IMR-90 (cell line): Measurements from ENCODE around the gene SLC35D2. TPM values are rescaled to one million over a fixed set of nuclear protein-coding genes. Genes with fewer than 3 reads are reported as not detected.

Experiments
- ATAC-seq: fragments of 200-7000 bp; cut with Tn5 transposase; 2 replicates; pipeline ENCODE4 v1.9.1; 2020; ENCODE audit warnings: low read depth, mild to moderate bottlenecking, moderate library complexity
- BruUV-seq: library from RNA; stranded (reverse); fragments of 400-500 nt; replicated peaks from 2 replicates; lab custom pipeline; 2021; lab: Mats Ljungman, UMichigan
- CTCF ChIA-PET: fragments of 300-600 bp; formaldehyde crosslinking; extraction: SDS; loops from one replicate; lab custom pipeline; 2021; ENCODE audit warnings: antibody characterized with exemption; lab: Yijun Ruan, JAX
- POLR2A ChIA-PET: fragments of 300-600 bp; sonication (Branson Sonifier 250); formaldehyde crosslinking; loops from one replicate; lab custom pipeline; 2022; ENCODE audit warnings: antibody characterized with exemption; ENCODE audit not compliant: unreplicated experiment; lab: Charles Lee
- DNase-seq: peaks from one replicate; pipeline ENCODE4 v3.0.0; 2013
- H2AFZ ChIP-seq: replicated peaks from 2 replicates; pipeline ENCODE3; 2013; ENCODE audit warnings: low read length, mild to moderate bottlenecking; ENCODE audit not compliant: poor library complexity
- H2AK5ac ChIP-seq: 2 replicates; pipeline ENCODE4 v1.6.1; 2013; ENCODE audit warnings: low read depth, low read length, inconsistent platforms
- H2AK9ac ChIP-seq: replicated peaks from 2 replicates; pipeline ENCODE3; 2013; ENCODE audit warnings: mild to moderate bottlenecking, low read depth, low read length, moderate library complexity; ENCODE audit not compliant: poor library complexity
- H2BK120ac ChIP-seq: 2 replicates; pipeline ENCODE4 v1.6.1; 2013; ENCODE audit warnings: low read depth, low read length, inconsistent platforms
- H2BK15ac ChIP-seq: 3 replicates; pipeline ENCODE4 v1.6.1; 2013; ENCODE audit warnings: low read depth, low read length, inconsistent platforms
- H2BK20ac ChIP-seq: 2 replicates; pipeline ENCODE4 v1.6.1; 2013; ENCODE audit warnings: low read depth, mild to moderate bottlenecking, inconsistent platforms, low read length, moderate library complexity
- H2BK5ac ChIP-seq: 2 replicates; pipeline ENCODE4 v1.6.1; 2013; ENCODE audit warnings: mild to moderate bottlenecking, low read depth, low read length, inconsistent platforms; ENCODE audit not compliant: poor library complexity, severe bottlenecking
- H3K14ac ChIP-seq: replicated peaks from 2 replicates; pipeline ENCODE4 v1.6.1; 2013; ENCODE audit warnings: low read depth, low read length, inconsistent platforms
- H3K18ac ChIP-seq: 2 replicates; pipeline ENCODE4 v1.6.1; 2013; ENCODE audit warnings: low read depth, low read length, control low read depth
- H3K23ac ChIP-seq: 2 replicates; pipeline ENCODE4 v1.6.1; 2013; ENCODE audit warnings: low read depth, low read length, inconsistent platforms
- H3K27ac ChIP-seq: 2 replicates; pipeline ENCODE4 v1.5.1; 2013; ENCODE audit warnings: mild to moderate bottlenecking, control low read depth, low read length; ENCODE audit not compliant: insufficient read depth
- H3K27me3 ChIP-seq: 2 replicates; pipeline ENCODE4 v1.6.1; 2013; ENCODE audit warnings: low read length; ENCODE audit not compliant: control insufficient read depth, insufficient read depth
- H3K36me3 ChIP-seq: 2 replicates; pipeline ENCODE4 v1.6.1; 2013; ENCODE audit warnings: low read length, mixed read lengths; ENCODE audit not compliant: control insufficient read depth, insufficient read depth
- H3K4ac ChIP-seq: 2 replicates; pipeline ENCODE4 v1.6.1; 2013; ENCODE audit warnings: low read depth, low read length, inconsistent platforms
- H3K4me1 ChIP-seq: 2 replicates; pipeline ENCODE4 v1.6.1; 2013; ENCODE audit warnings: low read length, mixed read lengths; ENCODE audit not compliant: control insufficient read depth, insufficient read depth
- H3K4me2 ChIP-seq: 2 replicates; pipeline ENCODE4 v1.6.1; 2013; ENCODE audit warnings: low read depth, mild to moderate bottlenecking, control low read depth, low read length, moderate library complexity
- H3K4me3 ChIP-seq: 2 replicates; pipeline ENCODE4 v1.5.1; 2013; ENCODE audit warnings: low read depth, mild to moderate bottlenecking, control low read depth, low read length, moderate library complexity; ENCODE audit not compliant: insufficient read depth
- H3K56ac ChIP-seq: 2 replicates; pipeline ENCODE4 v1.6.1; 2013; ENCODE audit warnings: low read length, inconsistent platforms; ENCODE audit not compliant: insufficient read depth; ENCODE audit errors: extremely low read depth
- H3K79me1 ChIP-seq, 2 experiments: 2 replicates each; pipeline ENCODE4 v1.6.1; 2013; ENCODE audit warnings: low read length in 2 of 2, inconsistent platforms in 1 of 2, low read depth in 1 of 2
- H3K9ac ChIP-seq: 2 replicates; pipeline ENCODE4 v1.6.1; 2013; ENCODE audit warnings: low read depth, low read length, control low read depth
- H3K9me1 ChIP-seq: 2 replicates; pipeline ENCODE4 v1.6.1; 2013; ENCODE audit warnings: low read length, inconsistent platforms; ENCODE audit not compliant: insufficient read depth
- H3K9me3 ChIP-seq: 2 replicates; pipeline ENCODE4 v1.6.1; 2013; ENCODE audit warnings: low read length; ENCODE audit not compliant: control insufficient read depth, insufficient read depth
- H4K20me1 ChIP-seq: 2 replicates; pipeline ENCODE4 v1.6.1; 2013; ENCODE audit warnings: low read length, inconsistent platforms; ENCODE audit not compliant: insufficient read depth
- H4K5ac ChIP-seq: 2 replicates; pipeline ENCODE4 v1.6.1; 2013; ENCODE audit warnings: mild to moderate bottlenecking, low read depth, low read length, control low read depth
- H4K8ac ChIP-seq, 2 experiments: 2 replicates each; pipeline ENCODE4 v1.6.1; 2013; ENCODE audit warnings: low read depth in 2 of 2, low read length in 2 of 2, control low read depth in 1 of 2, inconsistent platforms in 1 of 2
- H4K91ac ChIP-seq: 2 replicates; pipeline ENCODE4 v1.6.1; 2013; ENCODE audit warnings: low read depth, low read length, inconsistent platforms; ENCODE audit not compliant: insufficient read depth
- CEBPB ChIP-seq: IDR thresholded peaks from 2 replicates; pipeline ENCODE4 v1.6.1; 2012; ENCODE audit warnings: low read depth, low read length, improper control_type of control experiment
- ELK1 ChIP-seq: fragments of 150-350 bp; IDR thresholded peaks from 2 replicates; pipeline ENCODE4 v1.6.1; 2016; ENCODE audit warnings: low read depth, mild to moderate bottlenecking, low read length, moderate library complexity, borderline replicate concordance
- MAFK ChIP-seq: IDR thresholded peaks from 2 replicates; pipeline ENCODE4 v1.6.1; 2012; ENCODE audit warnings: low read depth, low read length, improper control_type of control experiment
- MXI1 ChIP-seq: IDR thresholded peaks from 2 replicates; pipeline ENCODE4 v1.6.1; 2012; ENCODE audit warnings: low read depth, mild to moderate bottlenecking, low read length, moderate library complexity, borderline replicate concordance
- RCOR1 ChIP-seq: IDR thresholded peaks from 2 replicates; pipeline ENCODE4 v1.6.1; 2012; ENCODE audit warnings: mild to moderate bottlenecking, low read length, improper control_type of control experiment; ENCODE audit not compliant: insufficient replicate concordance
- WGBS, 2 experiments: methylation state at CpG; one replicate each; pipeline versions ENCODE4 v1.1.5 to v1.1.7; 2013; ENCODE audit warnings: missing lambda C conversion rate in 2 of 2; ENCODE audit not compliant: insufficient read length in 1 of 2; ENCODE audit errors: extremely low coverage in 2 of 2; 5-methylcytosine and 5-hydroxymethylcytosine counted together
- dilution Hi-C: fragments of 300-500 bp; cut with HindIII; formaldehyde crosslinking; loops from one replicate; pipeline ENCODE4 v1.14.3; 2018; ENCODE audit warnings: low sequenced_read_pairs; ENCODE audit not compliant: unreplicated experiment
- in situ Hi-C: fragments of 300-500 bp; cut with MboI; formaldehyde crosslinking; loops from 3 replicates; pipeline ENCODE4 v1.14.3; 2019; ENCODE audit warnings: low sequenced_read_pairs, inconsistent platforms, mixed read lengths
- intact Hi-C: fragments of 100-400 bp; cut with micrococcal nuclease; formaldehyde crosslinking; loops from 2 replicates; pipeline ENCODE4 v1.10.0; 2022
- polyA plus RNA-seq, 3 experiments: library from polyadenylated mRNA; depleted of rRNA; stranded (reverse); fragments of >200 nt; gene quantifications; 2 replicates each; pipeline ENCODE4 v1.2.3, GENCODE V29; 2012; ENCODE audit warnings: low replicate concordance in 1 of 3
- total RNA-seq: library from RNA; depleted of rRNA; stranded (reverse); fragments of >200 nt; gene quantifications from 2 replicates; pipeline ENCODE4 v1.2.3, GENCODE V29; 2012
- TF ChIP-seq, protein P1 (sequence below): conservative IDR thresholded peaks from 2 replicates; pipeline ENCODE4 v1.5.1; 2012; ENCODE audit warnings: mild to moderate bottlenecking, low read depth, low read length, improper control_type of control experiment

The SLC35D2 gene
- total and polyA plus RNA-seq, 2 of the 4 experiments (the other 2 are of a cell fraction) = 9.7 to 11.8 TPM

DNA sequence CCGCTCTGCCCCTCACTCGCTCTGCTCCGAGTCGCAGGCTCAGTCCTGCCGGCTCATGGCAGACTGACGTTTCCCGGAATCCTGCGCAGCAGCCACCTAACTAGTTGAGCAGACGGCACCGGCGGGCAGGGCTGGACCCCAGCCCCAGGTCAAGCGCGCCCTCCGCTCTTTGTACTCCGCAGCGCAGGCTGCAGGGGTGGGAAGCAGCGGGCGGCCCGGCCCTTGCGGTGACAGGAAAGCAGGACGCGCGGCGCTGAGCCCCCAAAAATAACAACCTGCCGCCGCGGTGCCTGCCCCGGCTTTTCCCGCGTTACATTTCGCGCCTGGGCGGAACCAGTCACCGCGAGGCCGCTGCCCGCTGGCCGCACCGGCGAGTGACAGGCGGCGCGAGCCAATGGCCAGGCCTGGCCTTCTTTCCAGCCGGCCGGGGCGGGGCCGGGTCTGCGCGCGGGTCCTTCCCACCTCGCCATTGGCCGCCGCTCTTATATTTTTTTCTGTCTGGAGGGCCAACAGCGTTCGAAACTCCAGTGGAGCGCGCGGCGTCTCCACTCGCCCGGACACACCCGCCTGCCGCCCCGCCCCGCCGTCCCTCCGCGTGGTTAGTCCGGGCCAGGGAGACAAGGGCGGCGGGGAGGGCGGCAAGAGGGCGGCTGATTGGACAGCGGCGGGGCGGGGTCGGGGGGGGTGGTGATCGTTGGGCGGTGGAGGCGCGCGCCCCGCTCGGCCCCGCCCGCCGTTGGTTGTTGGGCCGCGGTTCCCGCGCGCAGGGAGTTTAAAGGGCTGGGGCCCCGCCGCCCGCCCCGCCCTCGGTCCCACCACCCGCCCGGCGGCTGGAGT is 34.8 kb upstream of the SLC35D2 start, which contains the start of gene ZNF367 (continued):
- TF ChIP-seq, protein P1, sequence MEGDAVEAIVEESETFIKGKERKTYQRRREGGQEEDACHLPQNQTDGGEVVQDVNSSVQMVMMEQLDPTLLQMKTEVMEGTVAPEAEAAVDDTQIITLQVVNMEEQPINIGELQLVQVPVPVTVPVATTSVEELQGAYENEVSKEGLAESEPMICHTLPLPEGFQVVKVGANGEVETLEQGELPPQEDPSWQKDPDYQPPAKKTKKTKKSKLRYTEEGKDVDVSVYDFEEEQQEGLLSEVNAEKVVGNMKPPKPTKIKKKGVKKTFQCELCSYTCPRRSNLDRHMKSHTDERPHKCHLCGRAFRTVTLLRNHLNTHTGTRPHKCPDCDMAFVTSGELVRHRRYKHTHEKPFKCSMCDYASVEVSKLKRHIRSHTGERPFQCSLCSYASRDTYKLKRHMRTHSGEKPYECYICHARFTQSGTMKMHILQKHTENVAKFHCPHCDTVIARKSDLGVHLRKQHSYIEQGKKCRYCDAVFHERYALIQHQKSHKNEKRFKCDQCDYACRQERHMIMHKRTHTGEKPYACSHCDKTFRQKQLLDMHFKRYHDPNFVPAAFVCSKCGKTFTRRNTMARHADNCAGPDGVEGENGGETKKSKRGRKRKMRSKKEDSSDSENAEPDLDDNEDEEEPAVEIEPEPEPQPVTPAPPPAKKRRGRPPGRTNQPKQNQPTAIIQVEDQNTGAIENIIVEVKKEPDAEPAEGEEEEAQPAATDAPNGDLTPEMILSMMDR = no peak

- H4K20me1 ChIP-seq = no peaks in the 10 kb centered on the region; the same call in 1 of the 2 replicates
- peaks cover 7% of the 10 kb centered on the region for H3K4me1 ChIP-seq
- H2BK5ac ChIP-seq = no peak overlapping the region
- no TSS peak for BruUV-seq
- ChIA-PET POLR2A (no interaction called here), CTCF (no interaction called here)
- in situ Hi-C loops = loop anchor here (10.0 kb wide), 1 partner anchor 237 kb away; the partner anchor contains the start of gene PRXL2C
- H4K5ac ChIP-seq = no peak overlapping the region
- H3K56ac ChIP-seq = no peak overlapping the region
- no peak overlapping the region for H2BK15ac ChIP-seq
- DNase-seq (no peak), ATAC-seq (no peak)
- H2AFZ ChIP-seq = peak overlapping the region; percentile 94
- H3K4me2 ChIP-seq = peak overlapping the region; percentile 86
- no peaks in the 10 kb centered on the region for H3K27me3 ChIP-seq
- peak overlapping the region; percentile 46; the same call in 1 of the 2 replicates for H3K27ac ChIP-seq
- peak overlapping the region; percentile 80 for H3K4me3 ChIP-seq
- WGBS, 2 experiments = 1% methylated on average over 32 of the region's 62 CpGs; no CpG with 5 or more reads in 1 of the 2 experiments
- peak overlapping the region; percentile 94 for H2AK9ac ChIP-seq
- intact Hi-C loops = loop anchor here (1.0 to 5.0 kb wide), 8 partner anchors 33 to 238 kb away; partner anchors contain the start of genes CDC14B, HABP4, PRXL2C and SLC35D2
- no peak overlapping the region for H3K14ac ChIP-seq
- dilution Hi-C loops = no loop called here
- peak overlapping the region; percentile 46; the same call in 1 of the 2 replicates for H3K9ac ChIP-seq
- peaks cover 13 to 17% of the 10 kb centered on the region in 2 experiments for H3K79me1 ChIP-seq
- H3K18ac ChIP-seq = no peak overlapping the region
- no peak overlapping the region for H2BK120ac ChIP-seq
- peak overlapping the region; percentile 23; the same call in 1 of the 2 replicates for H3K4ac ChIP-seq
- no peaks in the 10 kb centered on the region for H3K36me3 ChIP-seq
- no peak overlapping the region for H4K91ac ChIP-seq
- peaks cover 3% of the 10 kb centered on the region; the same call in 1 of the 2 replicates for H3K9me1 ChIP-seq
- no peak for TF ChIP-seq ELK1
- no peak for TF ChIP-seq RCOR1
- no peak for TF ChIP-seq MAFK
- no peak for TF ChIP-seq MXI1
- TF ChIP-seq CEBPB = no peak
- H3K9me3 ChIP-seq = no peaks in the 10 kb centered on the region
- no peak overlapping the region for H3K23ac ChIP-seq
- H4K8ac ChIP-seq = no peak overlapping the region
- H2AK5ac ChIP-seq = no peak overlapping the region
- no peak overlapping the region for H2BK20ac ChIP-seq
These were observed 34.2 kb upstream of the SLC35D2 start for GRCh38 chr9:96417661-96418082.
